OCI-LY1 (cell line): ENCODE measurements around the gene GNS.

Experiments
- H2AFZ ChIP-seq: fragments of 200-600 bp; sonication (generic), shearing (Covaris generic); 2 replicates; pipeline ENCODE4 v1.6.0; 2014; ENCODE audit warnings: antibody characterized with exemption, mild to moderate bottlenecking, low read length
- H3F3A ChIP-seq: fragments of 200-600 bp; sonication (generic), shearing (Covaris generic); 2 replicates; pipeline ENCODE4 v1.6.0; 2014; ENCODE audit warnings: mild to moderate bottlenecking, antibody characterized with exemption, low read length, moderate library complexity; ENCODE audit not compliant: insufficient read depth
- H3K27ac ChIP-seq: fragments of 200-600 bp; sonication (generic); 2 replicates; pipeline ENCODE4 v1.5.1; 2014; ENCODE audit warnings: low read length, mixed run types, mild to moderate bottlenecking, low read depth; ENCODE audit not compliant: poor library complexity, severe bottlenecking
- H3K27me3 ChIP-seq: fragments of 200-600 bp; sonication (generic); 2 replicates; pipeline ENCODE4 v1.6.0; 2014; ENCODE audit warnings: antibody characterized with exemption, mild to moderate bottlenecking, low read length, moderate library complexity; ENCODE audit not compliant: insufficient read depth
- H3K36me3 ChIP-seq: fragments of 200-600 bp; sonication (generic); 2 replicates; pipeline ENCODE4 v1.6.1; 2014; ENCODE audit warnings: mild to moderate bottlenecking, antibody characterized with exemption, low read length, moderate library complexity, mixed read lengths; ENCODE audit not compliant: insufficient read depth
- H3K4me1 ChIP-seq: fragments of 200-600 bp; sonication (generic); 2 replicates; pipeline ENCODE4 v1.5.1; 2014; ENCODE audit warnings: mild to moderate bottlenecking, low read length, moderate library complexity; ENCODE audit not compliant: insufficient read depth, severe bottlenecking
- H3K4me2 ChIP-seq: fragments of 200-600 bp; sonication (generic), shearing (Covaris generic); 2 replicates; pipeline ENCODE4 v1.6.1; 2014; ENCODE audit warnings: low read length
- H3K4me3 ChIP-seq: fragments of 200-600 bp; sonication (generic); 2 replicates; pipeline ENCODE4 v1.5.1; 2014; ENCODE audit warnings: low read length, low read depth, mild to moderate bottlenecking, mixed read lengths; ENCODE audit not compliant: poor library complexity, severe bottlenecking
- H3K79me2 ChIP-seq: fragments of 200-600 bp; shearing (Covaris generic); 2 replicates; pipeline ENCODE4 v1.6.1; 2016; ENCODE audit warnings: mixed run types, low read length, mixed read lengths; ENCODE audit not compliant: insufficient read depth
- H3K9ac ChIP-seq: fragments of 200-600 bp; sonication (generic), shearing (Covaris generic); 2 replicates; pipeline ENCODE4 v1.6.1; 2014; ENCODE audit warnings: mild to moderate bottlenecking, low read length, mixed read lengths
- H3K9me2 ChIP-seq: fragments of 200-600 bp; sonication (generic), shearing (Covaris generic); 2 replicates; pipeline ENCODE4 v1.6.1; 2014; ENCODE audit warnings: low read depth, mild to moderate bottlenecking, low read length, mixed read lengths
- H3K9me3 ChIP-seq: fragments of 200-600 bp; shearing (Covaris generic); 2 replicates; pipeline ENCODE4 v1.6.1; 2014; ENCODE audit warnings: low read length, mixed read lengths
- H4K20me1 ChIP-seq: fragments of 200-600 bp; sonication (generic), shearing (Covaris generic); 2 replicates; pipeline ENCODE4 v1.6.0; 2016; ENCODE audit warnings: mild to moderate bottlenecking, low read length; ENCODE audit not compliant: insufficient read depth
- CTCF ChIP-seq: fragments of 200-600 bp; sonication (generic), shearing (Covaris generic); IDR thresholded peaks from 2 replicates; pipeline ENCODE4 v1.5.1; 2017; ENCODE audit warnings: mild to moderate bottlenecking, antibody characterized with exemption, low read length, moderate library complexity, mixed read lengths
- EZH2 ChIP-seq: fragments of 200-600 bp; sonication (generic), shearing (Covaris generic); IDR thresholded peaks from 2 replicates; pipeline ENCODE4 v1.8.0; 2017; ENCODE audit warnings: borderline replicate concordance, mixed run types, mild to moderate bottlenecking, antibody characterized with exemption, low read length, moderate library complexity, mixed read lengths

GNS gene

DNA sequence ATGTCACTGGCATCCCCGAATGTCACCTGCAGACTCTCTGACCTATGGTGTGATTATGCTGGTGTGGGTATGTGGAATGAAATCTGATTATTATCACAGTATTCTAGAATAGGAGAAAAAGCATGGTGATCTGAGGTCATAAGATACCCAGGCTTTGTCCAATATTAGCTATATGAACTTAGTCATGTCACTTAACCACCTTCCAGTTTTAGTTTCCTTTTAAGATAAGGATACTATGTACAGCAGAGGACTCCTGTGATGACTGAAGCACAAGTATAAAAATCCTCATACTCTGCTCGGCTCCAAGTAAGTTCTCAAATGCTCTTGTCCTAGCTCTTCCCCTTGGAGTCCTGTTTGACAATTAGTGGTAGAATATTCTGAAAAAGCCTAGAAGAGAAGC lies 2.8 kb downstream of the GNS start:
- Histone ChIP-seq H2AFZ (no peak overlapping the region), H3K9ac (no peak overlapping the region), H4K20me1 (no peaks in the 10 kb centered on the region), H3K4me2 (no peak overlapping the region), H3K9me3 (no peaks in the 10 kb centered on the region), H3K4me3 (no peak overlapping the region), H3K9me2 (no peaks in the 10 kb centered on the region), H3K4me1 (peaks cover 42% of the 10 kb centered on the region), H3F3A (no peaks in the 10 kb centered on the region), H3K79me2 (no peaks in the 10 kb centered on the region), H3K27me3 (no peaks in the 10 kb centered on the region), H3K27ac (no peak overlapping the region), H3K36me3 (no peaks in the 10 kb centered on the region)
- TF ChIP-seq CTCF (no peak), EZH2 (no peak)

- no peak overlapping the region for H3K27ac ChIP-seq
- H3K4me1 ChIP-seq, result peaks cover 25% of the 10 kb centered on the region
- no peaks in the 10 kb centered on the region for H4K20me1 ChIP-seq
- peaks cover 10% of the 10 kb centered on the region for H3K36me3 ChIP-seq
- H3K79me2 ChIP-seq, result no peaks in the 10 kb centered on the region
- H3K9me2 ChIP-seq, result no peaks in the 10 kb centered on the region
- no peak overlapping the region for H3K9ac ChIP-seq
- no peak overlapping the region for H3K4me3 ChIP-seq
- no peaks in the 10 kb centered on the region for H3K9me3 ChIP-seq
- no peak overlapping the region for H2AFZ ChIP-seq
- TF ChIP-seq EZH2 (no peak), CTCF (no peak)
- no peak overlapping the region for H3K4me2 ChIP-seq
- H3F3A ChIP-seq, result no peaks in the 10 kb centered on the region
- no peaks in the 10 kb centered on the region for H3K27me3 ChIP-seq
Observed at GRCh38 chr12:64753427-64753826, 5.8 kb downstream of the GNS start.

- Histone ChIP-seq H3K4me1 (peaks cover 19% of the 10 kb centered on the region), H3K36me3 (peaks cover 10% of the 10 kb centered on the region), H3K9me2 (no peaks in the 10 kb centered on the region), H3K27ac (no peak overlapping the region), H3K27me3 (no peaks in the 10 kb centered on the region), H3K79me2 (no peaks in the 10 kb centered on the region), H3K9ac (no peak overlapping the region), H3K4me3 (no peak overlapping the region), H4K20me1 (no peaks in the 10 kb centered on the region), H3F3A (no peaks in the 10 kb centered on the region), H2AFZ (no peak overlapping the region), H3K9me3 (no peaks in the 10 kb centered on the region), H3K4me2 (no peak overlapping the region)
- TF ChIP-seq EZH2 (no peak), CTCF (no peak)
Observed at GRCh38 chr12:64752833-64753238, 6.4 kb downstream of the GNS start.
